ENCODE measurements around the gene CLEC3B. TPM values are rescaled to one million over a fixed set of nuclear protein-coding genes. Genes with fewer than 3 reads are reported as not detected.

CLEC3B gene
- total and polyA plus RNA-seq, 8 donors: 16.7 to 199 (median 27.5) TPM; not detected in 2

DNA sequence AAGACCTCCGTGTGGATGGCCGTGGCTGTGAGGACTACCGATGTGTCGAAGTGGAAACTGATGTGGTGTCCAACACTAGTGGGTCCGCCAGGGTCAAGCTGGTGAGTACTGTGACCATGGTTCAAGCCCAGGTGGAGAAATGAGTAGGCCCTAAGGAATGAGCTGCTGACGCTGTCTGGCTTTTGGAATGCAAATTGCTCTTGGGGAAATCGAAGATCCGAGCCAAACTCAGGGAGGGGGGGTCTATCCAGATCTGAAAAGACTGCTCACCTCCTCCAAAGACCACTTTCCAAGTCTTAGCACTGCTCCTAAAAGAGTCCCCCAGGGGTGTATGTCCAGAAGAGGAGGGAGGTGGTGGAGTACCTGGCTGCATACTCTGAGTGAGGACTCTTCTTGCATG, 37.0 kb upstream of the CLEC3B start:
- H3K4me3 ChIP-seq: no peak overlapping the region
- peaks cover 8 to 46% (median 33%) of the 10 kb centered on the region in 4 donors for H3K36me3 ChIP-seq
- no peaks in the 10 kb centered on the region for H3K9me3 ChIP-seq
- DNase-seq: no peak
- intact Hi-C loops (cut with DNase I; ENCODE audit: low total_unique reads): no loop called here
- TF ChIP-seq, protein P1, sequence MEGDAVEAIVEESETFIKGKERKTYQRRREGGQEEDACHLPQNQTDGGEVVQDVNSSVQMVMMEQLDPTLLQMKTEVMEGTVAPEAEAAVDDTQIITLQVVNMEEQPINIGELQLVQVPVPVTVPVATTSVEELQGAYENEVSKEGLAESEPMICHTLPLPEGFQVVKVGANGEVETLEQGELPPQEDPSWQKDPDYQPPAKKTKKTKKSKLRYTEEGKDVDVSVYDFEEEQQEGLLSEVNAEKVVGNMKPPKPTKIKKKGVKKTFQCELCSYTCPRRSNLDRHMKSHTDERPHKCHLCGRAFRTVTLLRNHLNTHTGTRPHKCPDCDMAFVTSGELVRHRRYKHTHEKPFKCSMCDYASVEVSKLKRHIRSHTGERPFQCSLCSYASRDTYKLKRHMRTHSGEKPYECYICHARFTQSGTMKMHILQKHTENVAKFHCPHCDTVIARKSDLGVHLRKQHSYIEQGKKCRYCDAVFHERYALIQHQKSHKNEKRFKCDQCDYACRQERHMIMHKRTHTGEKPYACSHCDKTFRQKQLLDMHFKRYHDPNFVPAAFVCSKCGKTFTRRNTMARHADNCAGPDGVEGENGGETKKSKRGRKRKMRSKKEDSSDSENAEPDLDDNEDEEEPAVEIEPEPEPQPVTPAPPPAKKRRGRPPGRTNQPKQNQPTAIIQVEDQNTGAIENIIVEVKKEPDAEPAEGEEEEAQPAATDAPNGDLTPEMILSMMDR (IDR thresholded peaks at IDR 0.05): no peak
- no peak for TF ChIP-seq POLR2A (IDR thresholded peaks at IDR 0.05)
- no peak for TF ChIP-seq EP300 (IDR thresholded peaks at IDR 0.05)
- no peak for TF ChIP-seq POLR2AphosphoS5 (IDR thresholded peaks at IDR 0.05)
- H3K4me1 ChIP-seq: peaks cover 16 to 62% (median 33%) of the 10 kb centered on the region in 4 donors
- 90 to 99% (median 96%) methylated on average over 8 of the region's 8 CpGs for whole genome bisulfite sequencing, 5 donors
- no peaks in the 10 kb centered on the region for H3K27me3 ChIP-seq
- H3K27ac ChIP-seq: peak overlapping the region in 3 of 5 donors; percentile 4 to 41 (median 30)

- Histone ChIP-seq H3K27ac (peak overlapping the region in 4 of 5 donors; percentile 30 to 44 (median 36)), H3K36me3 (peaks cover 8 to 46% (median 33%) of the 10 kb centered on the region in 4 donors), H3K9me3 (no peaks in the 10 kb centered on the region), H3K4me1 (peaks cover 22 to 61% (median 36%) of the 10 kb centered on the region in 4 donors), H3K4me3 (no peak overlapping the region), H3K27me3 (no peaks in the 10 kb centered on the region)
- TF ChIP-seq POLR2A (IDR thresholded peaks at IDR 0.05): no peak
- TF ChIP-seq POLR2AphosphoS5 (IDR thresholded peaks at IDR 0.05): no peak
- TF ChIP-seq EP300 (IDR thresholded peaks at IDR 0.05): no peak
- TF ChIP-seq, protein P1 (IDR thresholded peaks at IDR 0.05): no peak
- intact Hi-C loops (cut with DNase I; ENCODE audit: low total_unique reads): no loop called here
- peak in 1 of 2 donors; percentile 46 for DNase-seq
- WGBS, 5 donors: 38 to 86% (median 66%) methylated on average over 1 of the region's 1 CpG
Observed at GRCh38 chr3:44989636-44990373, 36.3 kb upstream of the CLEC3B start.

DNA sequence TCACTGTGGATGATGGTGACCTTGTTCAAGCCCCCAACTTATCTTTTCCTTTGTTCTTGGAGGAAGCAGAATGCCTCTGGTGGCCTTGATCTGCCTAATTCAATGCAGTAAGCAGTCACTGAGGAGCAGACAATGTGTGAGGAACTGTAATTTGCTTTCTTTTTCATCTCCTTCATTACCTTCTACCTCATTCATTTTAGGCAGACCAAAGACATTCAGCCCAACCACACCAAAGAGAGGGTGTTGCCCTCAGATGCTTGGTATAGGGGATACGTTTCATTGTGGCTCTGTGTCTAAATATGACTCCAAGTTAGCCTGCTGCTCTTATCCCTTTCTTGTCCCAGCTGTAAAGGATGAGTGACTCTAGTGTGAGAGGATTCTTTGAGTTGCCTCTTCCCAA, 34.8 kb upstream of the CLEC3B start:
- no peak overlapping the region for H3K4me3 ChIP-seq
- 83 to 97% (median 93%) methylated on average over 1 of the region's 1 CpG for WGBS, 5 donors

More for the DNA sequence above, 34.8 kb upstream of the CLEC3B start:
- Histone ChIP-seq H3K27me3 (no peaks in the 10 kb centered on the region), H3K9me3 (no peaks in the 10 kb centered on the region), H3K36me3 (peaks cover 8 to 42% (median 30%) of the 10 kb centered on the region in 4 donors), H3K4me1 (peaks cover 34 to 74% (median 49%) of the 10 kb centered on the region in 4 donors), H3K27ac (no peak overlapping the region)
- no peak for DNase-seq
- intact Hi-C loops (cut with DNase I; ENCODE audit: low total_unique reads): no loop called here
- no peak for TF ChIP-seq EP300 (IDR thresholded peaks at IDR 0.05)
- TF ChIP-seq POLR2A (IDR thresholded peaks at IDR 0.05): no peak
- no peak for TF ChIP-seq POLR2AphosphoS5 (IDR thresholded peaks at IDR 0.05)
- TF ChIP-seq, protein P1 (IDR thresholded peaks at IDR 0.05): no peak
